Adrenal gland (tissue), 12 donors: ENCODE data around the gene POC1A. TPM values are rescaled to one million over a fixed set of nuclear protein-coding genes. Genes with fewer than 3 reads are reported as not detected.

Source experiments
- DNase-seq, 7 donors: peaks; one replicate each; pipeline ENCODE4 v3.0.0-alpha.2; 2019 to 2020
- H3K27ac ChIP-seq, 5 donors: fragments of 200-600 bp; sonication (generic) in 4 of 5; 1 replicate in 3 of 5; 2 replicates in 2 of 5; pipeline versions ENCODE4 v1.5.1 to v1.8.0; 2016 to 2020; ENCODE audit warnings: mild to moderate bottlenecking in 1 of 5
- H3K27me3 ChIP-seq: fragments of 200-600 bp; 2 replicates; pipeline ENCODE4 v1.8.0; 2021
- H3K36me3 ChIP-seq, 2 donors: fragments of 200-600 bp; replicated peaks in 1 of 2; 1 replicate in 1 of 2; 2 replicates in 1 of 2; pipeline versions ENCODE4 v1.5.1 to v1.8.0; 2018 to 2022
- H3K4me1 ChIP-seq, 2 donors: fragments of 200-600 bp; replicated peaks in 1 of 2; 1 replicate in 1 of 2; 2 replicates in 1 of 2; pipeline versions ENCODE4 v1.5.1 to v1.8.0; 2018 to 2021
- H3K4me3 ChIP-seq, 4 donors: fragments of 200-600 bp; sonication (generic) in 3 of 4; one replicate each; pipeline ENCODE4 v1.5.1; 2016 to 2018
- H3K9me3 ChIP-seq, 3 donors: fragments of 200-600 bp; sonication (generic) in 1 of 3; replicated peaks in 1 of 3; 1 replicate in 2 of 3; 2 replicates in 1 of 3; pipeline versions ENCODE4 v1.5.1 to v1.8.0; 2016 to 2021
- CTCF ChIP-seq, 6 experiments: fragments of 450-650 bp in 4 of 6; fragments of 200-600 bp in 2 of 6; sonication (generic) in 1 of 6; IDR thresholded peaks; 1 replicate in 5 of 6; 2 replicates in 1 of 6; pipeline versions ENCODE4 v1.5.1 to v1.8.0; 2016 to 2021; ENCODE audit warnings: antibody characterized with exemption in 6 of 6, mild to moderate bottlenecking in 2 of 6, moderate library complexity in 1 of 6
- POLR2A ChIP-seq, 2 donors: fragments of 450-650 bp; IDR thresholded peaks; one replicate each; pipeline ENCODE4 v1.6.1; 2017; ENCODE audit warnings: antibody characterized with exemption in 2 of 2, mild to moderate bottlenecking in 2 of 2, moderate library complexity in 1 of 2
- WGBS, 4 donors: extraction: QIAGEN DNeasy Blood & Tissue Kit in 2 of 4; methylation state at CpG; one replicate each; pipeline versions ENCODE4 v1.1.5 to v1.1.7; 2013 to 2017; 5-methylcytosine and 5-hydroxymethylcytosine counted together
- intact Hi-C, 2 donors: fragments of 100-400 bp; cut with DNase I; formaldehyde crosslinking; loops; one replicate each; pipeline versions ENCODE4 v1.14.1 to v1.15.0; 2022 to 2023
- polyA plus RNA-seq, 3 donors: library from polyadenylated mRNA; stranded (reverse); fragments of 200-250 nt in 2 of 3; fragments of 350-450 nt in 1 of 3; fragmentation: Illumina TruSeq in 1 of 3; extraction: RNeasy Lipid Tissue Mini Kit (QIAGEN cat#74804) in 1 of 3; gene quantifications; one replicate each; pipeline ENCODE4 v1.2.3, GENCODE V29; 2013 to 2014
- total RNA-seq, 9 donors: library from RNA; depleted of rRNA in 4 of 9; stranded (reverse); fragments of >200 nt in 4 of 9; fragments of 120-200 nt in 1 of 9; fragmentation: NEBNext Ultra II Directional in 1 of 9; extraction: Animal tissue kit (Norgen Biotek cat#: 25700) in 1 of 9; gene quantifications; one replicate each; pipeline versions ENCODE4 v1.1.0 to v1.2.4, GENCODE V29; 2013 to 2023
- donor health status: healthy with polysubstance abuse.
- donor health status: Bipolar disorder and iron deficiency.
- donor health status: DM: yes; HTN: yes; CAD: no.
- donor health status: DM: no; HTN: no; CAD: no.
- donor health status: DM: no; HTN: no; CAD: no.
- donor health status: DM: yes; HTN: yes; CAD: no.

Gene POC1A
- total and polyA plus RNA-seq, 12 donors: 2.0 to 8.4 (median 5.5) TPM

GRCh38 chr3:52051444-52051843 lies 102.8 kb downstream of the POC1A start:
- DNase-seq: peak; percentile 76 to 87 (median 80)
- Histone ChIP-seq H3K27ac (peak overlapping the region in 3 of 5 donors; percentile 34 to 91 (median 87)), H3K27me3 (no peaks in the 10 kb centered on the region), H3K4me1 (peaks cover 32 to 71% of the 10 kb centered on the region in 2 donors), H3K36me3 (peaks cover 0 to 51% of the 10 kb centered on the region in 2 donors), H3K4me3 (no peak overlapping the region), H3K9me3 (no peaks in the 10 kb centered on the region)
- intact Hi-C loops: loop anchor here (5.0 kb wide), 2 partner anchors 34 to 49 kb away; no protein-coding TSS in a partner anchor
- 28 to 50% (median 44%) methylated on average over 1 to 8 of the region's 8 CpGs for WGBS, 4 donors
- TF ChIP-seq CTCF (IDR thresholded peaks at IDR 0.05) (no peak), POLR2A (IDR thresholded peaks at IDR 0.05) (peak in 1 of 2 donors; percentile 6)

- H3K9me3 ChIP-seq: no peaks in the 10 kb centered on the region
- H3K27ac ChIP-seq: peak overlapping the region in 1 of 5 donors; percentile 87
- peaks cover 0 to 51% of the 10 kb centered on the region in 2 donors for H3K36me3 ChIP-seq
- peaks cover 32 to 73% of the 10 kb centered on the region in 2 donors for H3K4me1 ChIP-seq
- WGBS, 4 donors: 88 to 96% (median 94%) methylated on average over 8 to 21 of the region's 21 CpGs
- intact Hi-C loops: loop anchor here (5.0 kb wide), 2 partner anchors 33 to 48 kb away; no protein-coding TSS in a partner anchor
- no peak for TF ChIP-seq CTCF (IDR thresholded peaks at IDR 0.05)
- TF ChIP-seq POLR2A (IDR thresholded peaks at IDR 0.05): no peak
- DNase-seq: no peak
- H3K27me3 ChIP-seq: no peaks in the 10 kb centered on the region
- no peak overlapping the region for H3K4me3 ChIP-seq
Observed at GRCh38 chr3:52050571-52050970, 103.7 kb downstream of the POC1A start.

- intact Hi-C loops: no loop called here
- peak overlapping the region in 1 of 5 donors; percentile 21 for H3K27ac ChIP-seq
Observed at GRCh38 chr3:52049503-52049902, 104.7 kb downstream of the POC1A start.

More at GRCh38 chr3:52049503-52049902, 104.7 kb downstream of the POC1A start:
- peaks cover 28 to 64% of the 10 kb centered on the region in 2 donors for H3K4me1 ChIP-seq
- H3K4me3 ChIP-seq: no peak overlapping the region
- H3K9me3 ChIP-seq: no peaks in the 10 kb centered on the region
- TF ChIP-seq CTCF (IDR thresholded peaks at IDR 0.05): no peak
- no peak for TF ChIP-seq POLR2A (IDR thresholded peaks at IDR 0.05)
- H3K36me3 ChIP-seq: peaks cover 0 to 51% of the 10 kb centered on the region in 2 donors
- DNase-seq: no peak
- no peaks in the 10 kb centered on the region for H3K27me3 ChIP-seq
- WGBS, 4 donors: 78 to 87% (median 83%) methylated on average over 2 of the region's 2 CpGs
